Measurements from ENCODE around the gene ARL8B. TPM values are rescaled to one million over a fixed set of nuclear protein-coding genes. Genes with fewer than 3 reads are reported as not detected.

Gene ARL8B
- total and polyA plus RNA-seq, 10 of the 15 experiments (the other 5 are each of a cell fraction or from before 2014, with no cell fraction given): 22.0 to 80.6 (median 43.7) TPM

DNA sequence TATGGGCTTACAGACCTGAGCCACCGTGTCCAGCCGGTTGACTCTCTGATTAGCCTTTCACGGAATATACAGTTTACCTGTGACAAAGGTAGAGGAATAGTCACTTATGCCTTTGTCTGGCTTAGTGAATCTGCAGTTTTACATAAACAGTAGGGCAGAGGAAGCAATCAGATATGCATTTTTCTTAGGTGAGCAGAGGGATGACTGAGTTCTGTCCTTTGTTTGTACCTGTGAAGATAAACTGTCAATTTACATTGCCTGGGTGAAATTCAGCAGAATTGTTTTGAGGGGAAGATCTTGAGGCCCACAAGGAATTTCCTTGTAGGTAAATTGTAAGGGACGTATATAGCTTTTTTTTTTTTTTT is 76.2 kb downstream of the ARL8B start:
- ChIA-PET SMC1A (ENCODE audit: uncharacterized antibody, unreplicated experiment) (interaction anchor here (1.0 to 20.1 kb wide), 9 partner anchors 13 to 703 kb away, joined by 3 to 284 read pairs (median 5); partner anchors contain the start of gene EDEM1), POLR2A (interaction anchor here (0.6 to 8.0 kb wide), 8 partner anchors 11 to 605 kb away, joined by 3 to 68 read pairs (median 4); partner anchors contain the start of gene EDEM1), CTCF (interaction anchor here (1.2 to 18.8 kb wide), 6 partner anchors 9 to 487 kb away, joined by 3 to 163 read pairs (median 12); partner anchors contain the start of gene EDEM1), RAD21 (ENCODE audit: unreplicated experiment) (interaction anchor here (1.5 to 9.1 kb wide), 5 partner anchors 10 to 75 kb away, joined by 3 to 93 read pairs (median 18); partner anchors contain the start of gene EDEM1)
- Histone ChIP-seq H3K4me2 (ENCODE audit: control insufficient read depth, insufficient read depth) (peak overlapping the region; percentile 82), H3K27me3 (replicated peaks in 1 of 2; ENCODE audit: control insufficient read depth in 2 of 2, insufficient read depth in 2 of 2, low read length in 1 of 2) (no peaks in the 10 kb centered on the region), H3K36me3 (ENCODE audit: control insufficient read depth in 2 of 2, insufficient read depth in 2 of 2, low read length in 1 of 2) (peaks cover 4 to 55% of the 10 kb centered on the region in 2 experiments), H3K4me1 (ENCODE audit: control insufficient read depth, insufficient read depth, low read length) (peaks cover 63% of the 10 kb centered on the region), H2AFZ (ENCODE audit: control insufficient read depth, low read depth, low read length) (no peak overlapping the region), H3K4me3 (peak overlapping the region; percentile 39; the same call in 1 of the 2 replicates), H4K20me1 (ENCODE audit: control insufficient read depth, insufficient read depth) (no peaks in the 10 kb centered on the region), H3K27ac (ENCODE audit: control insufficient read depth, insufficient read depth) (peak overlapping the region; percentile 94), H3K9ac (ENCODE audit: control insufficient read depth, insufficient read depth, low read length) (peak overlapping the region; percentile 61), H3K9me3 (replicated peaks; ENCODE audit: control insufficient read depth, insufficient read depth, low read length) (no peaks in the 10 kb centered on the region), H3K79me2 (ENCODE audit: control insufficient read depth, insufficient read depth, low read length) (peaks cover 82% of the 10 kb centered on the region)
- FAIRE-seq (no peak), DNase-seq (ENCODE audit: low read depth, low spot score) (no peak), ATAC-seq (no peak)
- 73% methylated on average over 4 of the region's 4 CpGs for WGBS (ENCODE audit: insufficient coverage, insufficient replicate concordance, low lambda C conversion rate, missing lambda C conversion rate)
- intact Hi-C loops (cut with micrococcal nuclease; ENCODE audit: unreplicated experiment) (loop anchor here (5.0 to 10.0 kb wide), 2 partner anchors 183 to 351 kb away; no protein-coding TSS in a partner anchor), in situ Hi-C loops (cut with MboI) (loop anchor here (5.0 to 10.0 kb wide), 3 partner anchors 221 to 693 kb away; partner anchors contain the start of gene BHLHE40)
- BruUV-seq (replicated peaks): no TSS peak
- TF ChIP-seq RBBP5 (conservative IDR thresholded peaks at IDR 0.05): no peak
- TF ChIP-seq CEBPB (IDR thresholded peaks at IDR 0.05; ENCODE audit: borderline replicate concordance in 1 of 2, low read depth in 2 of 2, low read length in 2 of 2): no peak
- no peak for TF ChIP-seq MYB (IDR thresholded peaks at IDR 0.05; ENCODE audit: borderline replicate concordance, low read depth, low read length)
- TF ChIP-seq RCOR1 (conservative IDR thresholded peaks at IDR 0.05; ENCODE audit: low read depth, low read length): no peak
- TF ChIP-seq, protein P1, sequence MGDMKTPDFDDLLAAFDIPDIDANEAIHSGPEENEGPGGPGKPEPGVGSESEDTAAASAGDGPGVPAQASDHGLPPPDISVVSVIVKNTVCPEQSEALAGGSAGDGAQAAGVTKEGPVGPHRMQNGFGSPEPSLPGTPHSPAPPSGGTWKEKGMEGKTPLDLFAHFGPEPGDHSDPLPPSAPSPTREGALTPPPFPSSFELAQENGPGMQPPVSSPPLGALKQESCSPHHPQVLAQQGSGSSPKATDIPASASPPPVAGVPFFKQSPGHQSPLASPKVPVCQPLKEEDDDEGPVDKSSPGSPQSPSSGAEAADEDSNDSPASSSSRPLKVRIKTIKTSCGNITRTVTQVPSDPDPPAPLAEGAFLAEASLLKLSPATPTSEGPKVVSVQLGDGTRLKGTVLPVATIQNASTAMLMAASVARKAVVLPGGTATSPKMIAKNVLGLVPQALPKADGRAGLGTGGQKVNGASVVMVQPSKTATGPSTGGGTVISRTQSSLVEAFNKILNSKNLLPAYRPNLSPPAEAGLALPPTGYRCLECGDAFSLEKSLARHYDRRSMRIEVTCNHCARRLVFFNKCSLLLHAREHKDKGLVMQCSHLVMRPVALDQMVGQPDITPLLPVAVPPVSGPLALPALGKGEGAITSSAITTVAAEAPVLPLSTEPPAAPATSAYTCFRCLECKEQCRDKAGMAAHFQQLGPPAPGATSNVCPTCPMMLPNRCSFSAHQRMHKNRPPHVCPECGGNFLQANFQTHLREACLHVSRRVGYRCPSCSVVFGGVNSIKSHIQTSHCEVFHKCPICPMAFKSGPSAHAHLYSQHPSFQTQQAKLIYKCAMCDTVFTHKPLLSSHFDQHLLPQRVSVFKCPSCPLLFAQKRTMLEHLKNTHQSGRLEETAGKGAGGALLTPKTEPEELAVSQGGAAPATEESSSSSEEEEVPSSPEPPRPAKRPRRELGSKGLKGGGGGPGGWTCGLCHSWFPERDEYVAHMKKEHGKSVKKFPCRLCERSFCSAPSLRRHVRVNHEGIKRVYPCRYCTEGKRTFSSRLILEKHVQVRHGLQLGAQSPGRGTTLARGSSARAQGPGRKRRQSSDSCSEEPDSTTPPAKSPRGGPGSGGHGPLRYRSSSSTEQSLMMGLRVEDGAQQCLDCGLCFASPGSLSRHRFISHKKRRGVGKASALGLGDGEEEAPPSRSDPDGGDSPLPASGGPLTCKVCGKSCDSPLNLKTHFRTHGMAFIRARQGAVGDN (IDR thresholded peaks at IDR 0.05): no peak
- TF ChIP-seq RAD21 (IDR thresholded peaks at IDR 0.05; ENCODE audit: insufficient read depth, low read depth, low read length): no peak
- TF ChIP-seq TCF3 (IDR thresholded peaks at IDR 0.05; ENCODE audit: borderline replicate concordance, insufficient read depth, low read depth, low read length): no peak
- TF ChIP-seq NFYA (IDR thresholded peaks at IDR 0.05; ENCODE audit: borderline replicate concordance, low read depth, low read length): no peak
- no peak for TF ChIP-seq ZZZ3 (IDR thresholded peaks at IDR 0.05; ENCODE audit: control insufficient read depth, insufficient read length, low read depth)
- TF ChIP-seq, protein P2, sequence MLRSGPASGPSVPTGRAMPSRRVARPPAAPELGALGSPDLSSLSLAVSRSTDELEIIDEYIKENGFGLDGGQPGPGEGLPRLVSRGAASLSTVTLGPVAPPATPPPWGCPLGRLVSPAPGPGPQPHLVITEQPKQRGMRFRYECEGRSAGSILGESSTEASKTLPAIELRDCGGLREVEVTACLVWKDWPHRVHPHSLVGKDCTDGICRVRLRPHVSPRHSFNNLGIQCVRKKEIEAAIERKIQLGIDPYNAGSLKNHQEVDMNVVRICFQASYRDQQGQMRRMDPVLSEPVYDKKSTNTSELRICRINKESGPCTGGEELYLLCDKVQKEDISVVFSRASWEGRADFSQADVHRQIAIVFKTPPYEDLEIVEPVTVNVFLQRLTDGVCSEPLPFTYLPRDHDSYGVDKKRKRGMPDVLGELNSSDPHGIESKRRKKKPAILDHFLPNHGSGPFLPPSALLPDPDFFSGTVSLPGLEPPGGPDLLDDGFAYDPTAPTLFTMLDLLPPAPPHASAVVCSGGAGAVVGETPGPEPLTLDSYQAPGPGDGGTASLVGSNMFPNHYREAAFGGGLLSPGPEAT (IDR thresholded peaks at IDR 0.05; ENCODE audit: low read depth): no peak
- TF ChIP-seq KAT2A (conservative IDR thresholded peaks at IDR 0.05; ENCODE audit: control insufficient read depth, low read depth, low read length): no peak
- TF ChIP-seq POLR2AphosphoS2 (IDR thresholded peaks at IDR 0.05; ENCODE audit: low read depth, low read length): no peak
- TF ChIP-seq, protein P3, sequence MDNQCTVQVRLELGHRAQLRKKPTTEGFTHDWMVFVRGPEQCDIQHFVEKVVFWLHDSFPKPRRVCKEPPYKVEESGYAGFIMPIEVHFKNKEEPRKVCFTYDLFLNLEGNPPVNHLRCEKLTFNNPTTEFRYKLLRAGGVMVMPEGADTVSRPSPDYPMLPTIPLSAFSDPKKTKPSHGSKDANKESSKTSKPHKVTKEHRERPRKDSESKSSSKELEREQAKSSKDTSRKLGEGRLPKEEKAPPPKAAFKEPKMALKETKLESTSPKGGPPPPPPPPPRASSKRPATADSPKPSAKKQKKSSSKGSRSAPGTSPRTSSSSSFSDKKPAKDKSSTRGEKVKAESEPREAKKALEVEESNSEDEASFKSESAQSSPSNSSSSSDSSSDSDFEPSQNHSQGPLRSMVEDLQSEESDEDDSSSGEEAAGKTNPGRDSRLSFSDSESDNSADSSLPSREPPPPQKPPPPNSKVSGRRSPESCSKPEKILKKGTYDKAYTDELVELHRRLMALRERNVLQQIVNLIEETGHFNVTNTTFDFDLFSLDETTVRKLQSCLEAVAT (IDR thresholded peaks at IDR 0.05): no peak

Data from GM12878 (cell line).